ENCODE data around the gene RASGRP1. TPM values are rescaled to one million over a fixed set of nuclear protein-coding genes. Genes with fewer than 3 reads are reported as not detected.

Gene RASGRP1
- total RNA-seq, 1 experiment from 2014 or later = 2.8 TPM

- no peak for ATAC-seq
- no peaks in the 10 kb centered on the region; the same call in 1 of the 2 replicates for H3K27me3 Mint-ChIP-seq (ENCODE audit: low read depth)
- ChIA-PET CTCF (interaction anchor here (1.1 kb wide), 1 partner anchor 34 kb away, joined by 3 read pairs; no protein-coding TSS in a partner anchor), POLR2A (no interaction called here)
- DNase-seq (ENCODE audit: low spot score) = no peak
- 0 out of 2 replicates have a peak, but pooled peaks cover 3% of the 10 kb centered on the region for H3K9me3 Mint-ChIP-seq
- TF ChIP-seq RORB (CRISPR knock-in tag; IDR thresholded peaks at IDR 0.05) = no peak
- TF ChIP-seq NFYB (CRISPR knock-in tag; conservative IDR thresholded peaks at IDR 0.05; ENCODE audit: low read depth) = peak; percentile 39
- no peaks in the 10 kb centered on the region for H3K36me3 Mint-ChIP-seq
- H3K27ac Mint-ChIP-seq = no peak overlapping the region
- H3K4me3 Mint-ChIP-seq = no peak overlapping the region
- H3K4me1 Mint-ChIP-seq = no peaks in the 10 kb centered on the region
Observed at GRCh38 chr15:38597219-38597800, 32.7 kb upstream of the RASGRP1 start.

GRCh38 chr15:38593524-38593923, 28.9 kb upstream of the RASGRP1 start:
- DNase-seq (ENCODE audit: low spot score) = no peak
- Mint-ChIP-seq H3K27me3 (ENCODE audit: low read depth) (no peaks in the 10 kb centered on the region; the same call in 1 of the 2 replicates), H3K36me3 (no peaks in the 10 kb centered on the region), H3K27ac (no peak overlapping the region), H3K4me3 (no peak overlapping the region), H3K9me3 (0 out of 2 replicates have a peak, but pooled peaks cover 3% of the 10 kb centered on the region), H3K4me1 (no peaks in the 10 kb centered on the region)
- no peak for ATAC-seq
- TF ChIP-seq SP1 (CRISPR knock-in tag; conservative IDR thresholded peaks at IDR 0.05) (no peak), ZNF121 (CRISPR knock-in tag; IDR thresholded peaks at IDR 0.05) (no peak), MAX (CRISPR knock-in tag; IDR thresholded peaks at IDR 0.05) (no peak), ZBTB43 (CRISPR knock-in tag; IDR thresholded peaks at IDR 0.05) (no peak), E2F5 (CRISPR knock-in tag; IDR thresholded peaks at IDR 0.05) (no peak), ZNF396 (CRISPR knock-in tag; IDR thresholded peaks at IDR 0.05; ENCODE audit: borderline replicate concordance) (no peak), USF2 (CRISPR knock-in tag; IDR thresholded peaks at IDR 0.05) (no peak), E2F4 (CRISPR knock-in tag; IDR thresholded peaks at IDR 0.05; ENCODE audit: borderline replicate concordance, low read depth) (no peak), HMGA2 (CRISPR knock-in tag; IDR thresholded peaks at IDR 0.05) (no peak), ZNF416 (CRISPR knock-in tag; IDR thresholded peaks at IDR 0.05) (no peak), CDX4 (CRISPR knock-in tag; IDR thresholded peaks at IDR 0.05; ENCODE audit: borderline replicate concordance) (no peak), ZNF425 (CRISPR knock-in tag; conservative IDR thresholded peaks at IDR 0.05) (no peak), NR1H2 (CRISPR knock-in tag; IDR thresholded peaks at IDR 0.05) (no peak), RORB (CRISPR knock-in tag; IDR thresholded peaks at IDR 0.05) (no peak), NFYB (CRISPR knock-in tag; conservative IDR thresholded peaks at IDR 0.05; ENCODE audit: low read depth) (no peak)
- CTCF ChIA-PET = no interaction called here
- POLR2A ChIA-PET = no interaction called here
